ENCODE data around the gene CACFD1.

The CACFD1 gene

GRCh38 chr9:133510926-133511505 is 51.2 kb downstream of the CACFD1 start:
- no peak overlapping the region for H3K4me3 ChIP-seq (ENCODE audit: low read depth, low read length)
- DNase-seq (ENCODE audit: low read depth), result no peak
- no peak for TF ChIP-seq CTCF (IDR thresholded peaks at IDR 0.05; ENCODE audit: low read depth, low read length, missing control alignments)

GRCh38 chr9:133511607-133512006 is 51.8 kb downstream of the CACFD1 start:
- no peak for TF ChIP-seq CTCF (IDR thresholded peaks at IDR 0.05; ENCODE audit: low read depth, low read length, missing control alignments)
- H3K4me3 ChIP-seq (ENCODE audit: low read depth, low read length), result no peak overlapping the region
- DNase-seq (ENCODE audit: low read depth), result no peak

DNA sequence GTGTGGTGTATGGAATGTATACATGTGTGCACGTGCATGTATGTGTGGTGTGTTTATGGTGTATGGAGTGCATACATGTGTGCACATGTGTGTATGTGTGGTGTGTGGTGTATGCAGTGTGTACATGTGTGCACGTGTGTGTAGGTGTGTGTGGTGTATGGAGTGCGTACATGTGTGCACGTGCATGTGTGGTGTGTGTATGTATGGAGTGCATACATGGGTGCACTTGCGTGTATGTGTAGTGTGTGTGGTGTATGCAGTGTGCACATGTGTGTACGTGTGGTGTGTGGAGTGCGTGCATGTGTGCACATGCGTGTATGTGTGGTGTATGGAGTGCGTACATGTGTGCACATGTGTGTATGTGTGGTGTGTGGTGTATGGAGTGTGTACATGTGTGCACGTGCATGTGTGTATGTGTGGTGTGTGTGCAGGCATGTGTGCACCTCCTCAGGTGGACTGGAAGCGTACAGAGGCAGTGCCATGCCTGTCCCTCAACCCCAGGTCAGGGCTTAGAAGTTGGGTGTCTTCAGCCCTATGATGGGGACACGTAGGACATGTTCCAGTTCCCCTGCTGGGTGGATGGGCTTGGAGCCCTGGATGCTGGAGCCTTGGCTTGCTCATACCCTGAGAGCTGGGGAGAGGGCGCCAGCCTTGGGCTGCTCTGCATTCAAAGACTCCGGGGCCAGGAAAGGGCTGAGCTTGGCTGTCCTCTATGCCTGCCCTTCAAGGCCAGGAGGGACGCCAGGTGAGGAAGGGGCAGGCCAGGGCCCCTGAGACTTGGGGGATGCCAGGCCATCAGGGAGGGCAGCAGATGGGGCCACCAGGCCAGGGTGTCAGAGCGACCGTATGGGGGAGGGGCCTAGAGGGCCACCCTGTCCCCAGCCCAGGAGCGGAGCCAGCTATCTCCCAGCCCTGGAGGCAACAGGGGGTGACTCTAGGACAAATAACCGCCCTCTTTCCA is 52.8 kb downstream of the CACFD1 start:
- TF ChIP-seq CTCF (IDR thresholded peaks at IDR 0.05; ENCODE audit: low read depth, low read length, missing control alignments), result no peak
- no peak for DNase-seq (ENCODE audit: low read depth)
- H3K4me3 ChIP-seq (ENCODE audit: low read depth, low read length), result no peak overlapping the region

GRCh38 chr9:133513214-133514100 is 53.7 kb downstream of the CACFD1 start:
- TF ChIP-seq CTCF (IDR thresholded peaks at IDR 0.05; ENCODE audit: low read depth, low read length, missing control alignments), result no peak
- no peak overlapping the region for H3K4me3 ChIP-seq (ENCODE audit: low read depth, low read length)
- DNase-seq (ENCODE audit: low read depth), result no peak

DNA sequence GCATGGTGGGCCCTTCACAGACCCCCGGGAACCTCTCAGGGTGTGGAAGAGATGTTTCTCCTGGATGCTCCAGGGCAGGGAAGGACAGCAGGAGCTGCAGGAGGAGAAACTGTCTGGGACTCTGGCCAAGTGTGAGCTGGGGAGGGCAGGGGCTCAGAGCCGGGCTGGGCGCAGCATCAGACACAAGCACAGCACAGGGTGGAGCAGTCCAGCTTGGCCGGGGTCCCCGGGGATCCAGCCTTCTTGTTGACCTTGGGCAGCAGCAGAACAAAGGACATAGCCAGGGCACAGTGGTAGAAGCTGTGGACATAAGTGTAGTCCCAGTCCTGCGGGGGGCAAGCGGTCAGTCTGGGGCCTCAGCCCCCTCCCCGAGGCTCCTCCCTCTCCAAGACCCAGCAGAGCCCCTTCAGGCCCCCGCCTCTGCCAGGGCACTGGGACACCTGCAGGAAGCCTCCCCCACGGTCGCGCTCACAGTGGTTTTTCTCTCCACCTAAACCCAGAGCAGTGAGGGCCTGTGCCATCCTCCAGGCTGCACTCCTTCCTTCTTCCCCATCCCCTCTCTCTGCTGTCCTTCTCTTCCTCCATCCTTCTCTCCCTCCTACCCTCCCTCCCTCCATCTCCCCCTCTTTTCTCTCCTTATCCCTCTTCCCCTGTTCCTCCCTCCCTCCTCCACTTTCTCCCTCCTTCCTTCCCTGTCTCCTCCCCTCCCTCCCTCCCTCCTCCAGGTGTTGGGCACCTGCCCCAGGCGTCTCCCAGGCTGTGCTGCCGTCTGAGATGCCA is 54.9 kb downstream of the CACFD1 start:
- H3K4me3 ChIP-seq (ENCODE audit: low read depth, low read length), result no peak overlapping the region
- TF ChIP-seq CTCF (IDR thresholded peaks at IDR 0.05; ENCODE audit: low read depth, low read length, missing control alignments), result no peak
- DNase-seq (ENCODE audit: low read depth), result no peak

- H3K4me3 ChIP-seq (ENCODE audit: low read depth, low read length), result no peak overlapping the region
- no peak for TF ChIP-seq CTCF (IDR thresholded peaks at IDR 0.05; ENCODE audit: low read depth, low read length, missing control alignments)
- no peak for DNase-seq (ENCODE audit: low read depth)
These were observed 55.4 kb downstream of the CACFD1 start for GRCh38 chr9:133515240-133515610.
